GM19099 (cell line): ENCODE results near the gene ETFBKMT.

Experiments used
- POLR2A ChIP-seq: IDR thresholded peaks from 3 replicates; pipeline ENCODE4 v1.6.1; 2011; ENCODE audit warnings: low read depth; ENCODE audit not compliant: insufficient read length; ENCODE audit errors: extremely low read depth

ETFBKMT gene

GRCh38 chr12:31685801-31686200 lies 26.3 kb downstream of the ETFBKMT start:
- no peak for TF ChIP-seq POLR2A

GRCh38 chr12:31687101-31687527 lies 27.6 kb downstream of the ETFBKMT start:
- TF ChIP-seq POLR2A, result no peak

GRCh38 chr12:31702047-31702446 lies 42.6 kb downstream of the ETFBKMT start:
- TF ChIP-seq POLR2A, result no peak

GRCh38 chr12:31705621-31706020 lies 46.1 kb downstream of the ETFBKMT start:
- TF ChIP-seq POLR2A, result no peak

- no peak for TF ChIP-seq POLR2A
Measured at GRCh38 chr12:31710021-31710818, 50.7 kb downstream of the ETFBKMT start.

- no peak for TF ChIP-seq POLR2A
Measured at GRCh38 chr12:31712877-31713276, 53.4 kb downstream of the ETFBKMT start.

- TF ChIP-seq POLR2A, result no peak
Measured at GRCh38 chr12:31714406-31715271, 55.2 kb downstream of the ETFBKMT start.

- TF ChIP-seq POLR2A, result peak; percentile 55
Measured at GRCh38 chr12:31715283-31715825, 55.9 kb downstream of the ETFBKMT start.

GRCh38 chr12:31722580-31722979 lies 63.1 kb downstream of the ETFBKMT start:
- no peak for TF ChIP-seq POLR2A
